ENCODE results near the gene PTPN3.

The PTPN3 gene

GRCh38 chr9:109439378-109440116, 58.6 kb downstream of the PTPN3 start:
- TF ChIP-seq, protein P1, sequence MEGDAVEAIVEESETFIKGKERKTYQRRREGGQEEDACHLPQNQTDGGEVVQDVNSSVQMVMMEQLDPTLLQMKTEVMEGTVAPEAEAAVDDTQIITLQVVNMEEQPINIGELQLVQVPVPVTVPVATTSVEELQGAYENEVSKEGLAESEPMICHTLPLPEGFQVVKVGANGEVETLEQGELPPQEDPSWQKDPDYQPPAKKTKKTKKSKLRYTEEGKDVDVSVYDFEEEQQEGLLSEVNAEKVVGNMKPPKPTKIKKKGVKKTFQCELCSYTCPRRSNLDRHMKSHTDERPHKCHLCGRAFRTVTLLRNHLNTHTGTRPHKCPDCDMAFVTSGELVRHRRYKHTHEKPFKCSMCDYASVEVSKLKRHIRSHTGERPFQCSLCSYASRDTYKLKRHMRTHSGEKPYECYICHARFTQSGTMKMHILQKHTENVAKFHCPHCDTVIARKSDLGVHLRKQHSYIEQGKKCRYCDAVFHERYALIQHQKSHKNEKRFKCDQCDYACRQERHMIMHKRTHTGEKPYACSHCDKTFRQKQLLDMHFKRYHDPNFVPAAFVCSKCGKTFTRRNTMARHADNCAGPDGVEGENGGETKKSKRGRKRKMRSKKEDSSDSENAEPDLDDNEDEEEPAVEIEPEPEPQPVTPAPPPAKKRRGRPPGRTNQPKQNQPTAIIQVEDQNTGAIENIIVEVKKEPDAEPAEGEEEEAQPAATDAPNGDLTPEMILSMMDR (IDR thresholded peaks at IDR 0.05; ENCODE audit: insufficient read depth, missing control alignments): no peak
- FAIRE-seq: no peak

GRCh38 chr9:109437286-109437685, 60.8 kb downstream of the PTPN3 start:
- no peak for DNase-seq (ENCODE audit: insufficient read length, low spot score)
- FAIRE-seq: no peak
- TF ChIP-seq, protein P1 (IDR thresholded peaks at IDR 0.05; ENCODE audit: insufficient read depth, missing control alignments): no peak

More at GRCh38 chr9:109439378-109440116, 58.6 kb downstream of the PTPN3 start:
- no peak for DNase-seq (ENCODE audit: insufficient read length, low spot score)

GRCh38 chr9:109436071-109436470, 62.0 kb downstream of the PTPN3 start:
- FAIRE-seq (no peak), DNase-seq (ENCODE audit: insufficient read length, low spot score) (no peak)
- TF ChIP-seq, protein P1 (IDR thresholded peaks at IDR 0.05; ENCODE audit: insufficient read depth, missing control alignments): no peak

GRCh38 chr9:109433476-109433875, 64.6 kb downstream of the PTPN3 start:
- no peak for DNase-seq (ENCODE audit: insufficient read length, low spot score)
- TF ChIP-seq, protein P1 (IDR thresholded peaks at IDR 0.05; ENCODE audit: insufficient read depth, missing control alignments): no peak
- FAIRE-seq: no peak

DNA sequence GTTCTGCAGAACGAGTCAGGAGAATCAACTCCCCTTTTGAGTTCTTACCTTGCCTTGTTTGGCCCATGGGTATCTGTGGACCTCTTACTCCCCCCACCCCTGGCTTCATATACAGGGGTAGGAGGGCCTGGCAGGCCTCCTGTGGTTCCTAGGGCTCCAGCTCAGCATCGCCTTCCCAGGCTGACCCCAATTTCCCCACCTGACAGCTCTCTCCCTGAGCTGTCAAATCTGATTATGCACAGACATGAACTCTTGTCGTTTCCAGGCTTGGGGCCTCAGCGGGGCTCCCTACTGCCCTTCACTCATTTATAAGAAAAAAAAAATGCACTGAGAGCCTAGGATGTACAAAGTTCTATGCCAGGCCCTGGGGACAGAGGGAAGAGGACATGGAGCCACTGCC, 67.9 kb downstream of the PTPN3 start:
- DNase-seq (ENCODE audit: insufficient read length, low spot score) (no peak), FAIRE-seq (no peak)
- TF ChIP-seq, protein P1 (IDR thresholded peaks at IDR 0.05; ENCODE audit: insufficient read depth, missing control alignments): no peak

- TF ChIP-seq, protein P1 (IDR thresholded peaks at IDR 0.05; ENCODE audit: insufficient read depth, missing control alignments): no peak
- DNase-seq (ENCODE audit: insufficient read length, low spot score) (no peak), FAIRE-seq (no peak)
These were observed 69.3 kb downstream of the PTPN3 start for GRCh38 chr9:109428854-109429253.

DNA sequence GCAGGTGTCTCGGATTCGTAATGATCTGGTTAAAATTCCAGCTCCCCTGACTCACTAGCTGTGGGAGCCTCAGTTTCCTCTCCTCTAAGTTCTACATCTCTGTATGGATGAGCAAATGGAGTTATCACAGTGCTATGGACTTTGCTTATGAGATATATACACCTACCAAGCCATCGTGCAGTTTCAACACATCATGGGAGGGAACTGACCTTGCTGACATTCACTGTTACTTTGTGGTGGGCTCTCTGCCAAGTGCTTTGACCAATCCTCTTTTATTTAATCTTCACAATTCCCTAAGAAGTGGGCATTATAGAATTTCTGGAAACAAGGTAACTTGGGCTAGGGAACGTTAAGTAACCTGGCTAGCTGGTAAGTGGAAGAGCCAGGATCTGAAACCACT, 70.2 kb downstream of the PTPN3 start:
- TF ChIP-seq, protein P1 (IDR thresholded peaks at IDR 0.05; ENCODE audit: insufficient read depth, missing control alignments): no peak
- no peak for FAIRE-seq
- no peak for DNase-seq (ENCODE audit: insufficient read length, low spot score)
